ENCODE results near the gene HSP90AB1. TPM values are rescaled to one million over a fixed set of nuclear protein-coding genes. Genes with fewer than 3 reads are reported as not detected.

HSP90AB1 gene
- total and polyA plus RNA-seq, 11 donors, result 375 to 1,040 (median 857) TPM

DNA sequence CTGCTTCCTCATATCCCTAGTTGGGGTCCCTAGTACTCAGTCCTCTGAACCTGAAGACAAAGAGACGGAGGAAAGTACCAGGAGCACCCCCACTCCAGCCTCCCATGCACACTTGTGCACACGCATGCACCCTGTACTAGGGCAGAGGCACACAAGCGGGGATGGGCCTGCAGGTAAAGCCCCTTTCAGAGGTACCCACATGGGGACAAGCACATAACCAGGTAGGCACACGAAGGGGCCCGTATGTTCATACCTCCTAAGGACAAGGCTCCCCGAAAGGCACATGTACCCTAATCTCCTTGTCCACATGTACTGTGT, 24.5 kb downstream of the HSP90AB1 start:
- H3K9me3 ChIP-seq, result no peaks in the 10 kb centered on the region
- peaks cover 15 to 75% (median 44%) of the 10 kb centered on the region in 9 donors for H3K27me3 ChIP-seq
- DNase-seq (no peak), ATAC-seq (no peak)
- TF ChIP-seq, protein P1, sequence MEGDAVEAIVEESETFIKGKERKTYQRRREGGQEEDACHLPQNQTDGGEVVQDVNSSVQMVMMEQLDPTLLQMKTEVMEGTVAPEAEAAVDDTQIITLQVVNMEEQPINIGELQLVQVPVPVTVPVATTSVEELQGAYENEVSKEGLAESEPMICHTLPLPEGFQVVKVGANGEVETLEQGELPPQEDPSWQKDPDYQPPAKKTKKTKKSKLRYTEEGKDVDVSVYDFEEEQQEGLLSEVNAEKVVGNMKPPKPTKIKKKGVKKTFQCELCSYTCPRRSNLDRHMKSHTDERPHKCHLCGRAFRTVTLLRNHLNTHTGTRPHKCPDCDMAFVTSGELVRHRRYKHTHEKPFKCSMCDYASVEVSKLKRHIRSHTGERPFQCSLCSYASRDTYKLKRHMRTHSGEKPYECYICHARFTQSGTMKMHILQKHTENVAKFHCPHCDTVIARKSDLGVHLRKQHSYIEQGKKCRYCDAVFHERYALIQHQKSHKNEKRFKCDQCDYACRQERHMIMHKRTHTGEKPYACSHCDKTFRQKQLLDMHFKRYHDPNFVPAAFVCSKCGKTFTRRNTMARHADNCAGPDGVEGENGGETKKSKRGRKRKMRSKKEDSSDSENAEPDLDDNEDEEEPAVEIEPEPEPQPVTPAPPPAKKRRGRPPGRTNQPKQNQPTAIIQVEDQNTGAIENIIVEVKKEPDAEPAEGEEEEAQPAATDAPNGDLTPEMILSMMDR (IDR thresholded peaks at IDR 0.05), result no peak
- no peak for TF ChIP-seq POLR2A (IDR thresholded peaks at IDR 0.05)
- intact Hi-C loops (cut with DNase I), result no loop called here
- no peaks in the 10 kb centered on the region for H3K36me3 ChIP-seq
- no peak overlapping the region for H3K4me3 ChIP-seq
- peaks cover 0 to 24% (median 5%) of the 10 kb centered on the region in 12 donors for H3K4me1 ChIP-seq
- 74 to 88% (median 82%) methylated on average over 6 of the region's 6 CpGs for WGBS, 4 donors
- no peak overlapping the region for H3K27ac ChIP-seq

DNA sequence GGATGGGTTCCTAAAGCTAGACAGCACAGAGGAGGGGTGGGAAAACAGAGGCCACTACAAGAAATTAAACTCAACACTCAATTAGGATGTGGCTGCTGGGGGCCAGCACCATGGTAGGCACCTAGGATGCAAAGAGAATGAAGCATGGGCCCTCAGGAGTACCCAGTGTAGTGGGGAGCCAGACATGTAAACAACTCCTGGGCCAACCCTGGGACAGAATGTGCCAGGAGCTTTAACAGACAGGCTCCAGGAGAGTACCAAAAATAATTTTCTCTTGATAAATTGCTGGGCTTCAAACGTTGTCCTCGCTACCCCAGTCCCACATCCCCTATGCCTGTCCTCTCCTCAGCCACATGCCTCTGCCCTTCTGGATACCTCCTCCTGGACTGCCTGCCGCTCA, 25.0 kb downstream of the HSP90AB1 start:
- 41 to 77% (median 52%) methylated on average over 3 of the region's 3 CpGs for WGBS, 4 donors
- Histone ChIP-seq H3K4me3 (no peak overlapping the region), H3K27me3 (peaks cover 15 to 81% (median 45%) of the 10 kb centered on the region in 9 donors), H3K36me3 (no peaks in the 10 kb centered on the region), H3K9me3 (no peaks in the 10 kb centered on the region), H3K27ac (no peak overlapping the region), H3K4me1 (peaks cover 0 to 25% (median 5%) of the 10 kb centered on the region in 12 donors)
- TF ChIP-seq, protein P1 (IDR thresholded peaks at IDR 0.05), result no peak
- no peak for TF ChIP-seq POLR2A (IDR thresholded peaks at IDR 0.05)
- intact Hi-C loops (cut with DNase I), result no loop called here
- DNase-seq (no peak), ATAC-seq (no peak)

DNA sequence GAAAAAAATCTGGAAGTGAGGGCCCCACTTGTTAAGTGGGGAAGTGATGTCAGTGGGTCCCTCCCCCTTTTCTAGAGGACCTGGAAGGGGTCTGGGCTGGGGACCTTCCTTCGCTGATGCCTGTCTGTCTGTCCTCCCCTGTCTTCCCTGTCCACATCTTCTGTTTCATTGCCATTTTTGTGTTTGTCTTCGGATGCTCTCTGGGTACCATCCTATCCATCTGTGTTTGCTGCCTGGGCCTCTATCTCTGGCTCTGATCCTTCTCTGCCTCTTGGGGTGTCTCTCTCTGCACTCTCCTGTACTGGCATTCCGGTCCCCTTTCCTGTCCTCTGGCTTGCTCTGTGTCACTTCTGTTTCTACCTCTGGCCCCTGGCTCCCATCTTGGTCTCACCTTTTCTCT, 25.6 kb downstream of the HSP90AB1 start:
- Histone ChIP-seq H3K4me1 (peaks cover 0 to 25% (median 5%) of the 10 kb centered on the region in 12 donors), H3K36me3 (no peaks in the 10 kb centered on the region), H3K4me3 (no peak overlapping the region), H3K9me3 (no peaks in the 10 kb centered on the region), H3K27me3 (peaks cover 15 to 87% (median 45%) of the 10 kb centered on the region in 9 donors), H3K27ac (no peak overlapping the region)
- no peak for ATAC-seq
- TF ChIP-seq, protein P1 (IDR thresholded peaks at IDR 0.05), result no peak
- no peak for TF ChIP-seq POLR2A (IDR thresholded peaks at IDR 0.05)
- 73 to 87% (median 84%) methylated on average over 3 of the region's 3 CpGs for WGBS, 4 donors
- intact Hi-C loops (cut with DNase I), result no loop called here
- no peak for DNase-seq

DNA sequence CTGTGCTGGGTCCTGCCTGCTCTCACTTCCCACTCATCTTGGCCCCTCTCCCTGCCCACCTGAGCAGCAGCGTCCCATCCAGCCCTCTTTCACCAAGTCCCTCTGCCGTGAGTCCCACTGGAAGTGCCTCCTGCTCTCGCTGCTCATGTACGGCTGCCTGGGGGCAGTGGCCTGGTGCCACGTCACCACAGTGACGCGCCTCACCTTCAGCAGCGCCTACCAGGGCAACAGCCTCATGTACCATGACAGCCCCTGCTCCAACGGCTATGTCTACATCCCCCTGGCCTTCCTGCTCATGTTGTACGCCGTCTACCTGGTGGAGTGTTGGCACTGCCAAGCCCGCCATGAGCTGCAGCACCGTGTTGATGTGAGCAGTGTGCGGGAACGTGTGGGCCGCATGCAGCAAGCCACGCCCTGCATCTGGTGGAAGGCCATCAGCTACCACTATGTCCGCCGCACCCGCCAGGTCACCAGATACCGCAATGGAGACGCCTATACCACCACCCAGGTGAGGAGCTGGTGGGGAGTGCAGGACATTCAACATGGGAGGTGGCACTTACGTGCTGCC, 26.2 kb downstream of the HSP90AB1 start:
- H3K36me3 ChIP-seq, result no peaks in the 10 kb centered on the region
- ATAC-seq (no peak), DNase-seq (no peak)
- no peaks in the 10 kb centered on the region for H3K9me3 ChIP-seq
- 84 to 87% (median 85%) methylated on average over 18 to 23 of the region's 23 CpGs for WGBS, 4 donors
- intact Hi-C loops (cut with DNase I), result no loop called here
- no peak overlapping the region for H3K27ac ChIP-seq
- H3K4me1 ChIP-seq, result peaks cover 0 to 25% (median 5%) of the 10 kb centered on the region in 12 donors
- peaks cover 15 to 93% (median 45%) of the 10 kb centered on the region in 9 donors for H3K27me3 ChIP-seq
- no peak for TF ChIP-seq POLR2A (IDR thresholded peaks at IDR 0.05)
- TF ChIP-seq, protein P1 (IDR thresholded peaks at IDR 0.05), result no peak
- no peak overlapping the region for H3K4me3 ChIP-seq

Measured in heart left ventricle (tissue), 16 donors.